Esophagus muscularis mucosa (tissue), 4 donors: ENCODE data around the gene SGK1. TPM values are rescaled to one million over a fixed set of nuclear protein-coding genes. Genes with fewer than 3 reads are reported as not detected.
"Not testable (repeated sequence)": the region's sequence is repeated elsewhere in the genome, so short reads cannot be mapped to it uniquely, and the experiment has no call there.

Experiments used
- DNase-seq: peaks from one replicate; pipeline ENCODE4 v3.0.0-alpha.2; 2017; ENCODE audit errors: extremely low spot score
- H3K27ac ChIP-seq, 4 donors: fragments of 200-600 bp; sonication (generic); replicated peaks in 1 of 4; 1 replicate in 3 of 4; 2 replicates in 1 of 4; pipeline ENCODE4 v1.5.1; 2016 to 2019; ENCODE audit warnings: mild to moderate bottlenecking in 1 of 4
- H3K27me3 ChIP-seq, 4 donors: fragments of 200-600 bp; sonication (generic); one replicate each; pipeline versions ENCODE4 v1.5.1 to v1.6.0; 2016 to 2019
- H3K36me3 ChIP-seq, 4 donors: fragments of 200-600 bp; sonication (generic); one replicate each; pipeline ENCODE4 v1.5.1; 2016 to 2019
- H3K4me1 ChIP-seq, 4 donors: fragments of 200-600 bp; sonication (generic); one replicate each; pipeline ENCODE4 v1.5.1; 2016 to 2019
- H3K4me3 ChIP-seq, 4 donors: fragments of 200-600 bp; sonication (generic); 1 replicate in 2 of 4; 2 replicates in 2 of 4; pipeline ENCODE4 v1.5.1; 2016 to 2019; ENCODE audit warnings: mild to moderate bottlenecking in 4 of 4, moderate library complexity in 1 of 4
- H3K9me3 ChIP-seq, 4 donors: fragments of 200-600 bp; sonication (generic); 1 replicate in 3 of 4; 2 replicates in 1 of 4; pipeline ENCODE4 v1.5.1; 2016 to 2019
- EP300 ChIP-seq: sonication (generic); formaldehyde crosslinking; IDR thresholded peaks from one replicate; pipeline ENCODE4 v1.6.1; 2017; ENCODE audit warnings: antibody characterized with exemption
- POLR2A ChIP-seq: fragments of 450-650 bp; IDR thresholded peaks from one replicate; pipeline ENCODE4 v1.6.1; 2017; ENCODE audit warnings: antibody characterized with exemption, moderate library complexity, mild to moderate bottlenecking, low read depth
- POLR2AphosphoS5 ChIP-seq, 2 donors: sonication (generic); formaldehyde crosslinking; IDR thresholded peaks; one replicate each; pipeline ENCODE4 v1.6.1; 2017; ENCODE audit warnings: antibody characterized with exemption in 2 of 2
- WGBS: methylation state at CpG from one replicate; pipeline ENCODE4 v1.1.5; 2018; 5-methylcytosine and 5-hydroxymethylcytosine counted together
- intact Hi-C: fragments of 100-400 bp; cut with DNase I; formaldehyde crosslinking; loops from one replicate; pipeline ENCODE4 v1.15.1; 2023
- total RNA-seq, 4 donors: library from RNA; depleted of rRNA; stranded (reverse); fragments of >200 nt; gene quantifications; one replicate each; pipeline versions ENCODE4 v1.1.0 to v1.2.1, GENCODE V29; 2016
- TF ChIP-seq, protein P1 (sequence below), 3 experiments: fragments of 200-600 bp in 2 of 3; fragments of 450-650 bp in 1 of 3; sonication (generic) in 2 of 3; IDR thresholded peaks; one replicate each; pipeline ENCODE4 v1.5.1; 2017 to 2019; ENCODE audit warnings: antibody characterized with exemption in 3 of 3, mild to moderate bottlenecking in 2 of 3, moderate library complexity in 1 of 3

The SGK1 gene
- total RNA-seq, 4 donors from 2014 or later, result 30.7 to 52.8 (median 43.9) TPM

- intact Hi-C loops, result no loop called here
Measured at GRCh38 chr6:134183844-134184243, 134.1 kb downstream of the SGK1 start.

DNA sequence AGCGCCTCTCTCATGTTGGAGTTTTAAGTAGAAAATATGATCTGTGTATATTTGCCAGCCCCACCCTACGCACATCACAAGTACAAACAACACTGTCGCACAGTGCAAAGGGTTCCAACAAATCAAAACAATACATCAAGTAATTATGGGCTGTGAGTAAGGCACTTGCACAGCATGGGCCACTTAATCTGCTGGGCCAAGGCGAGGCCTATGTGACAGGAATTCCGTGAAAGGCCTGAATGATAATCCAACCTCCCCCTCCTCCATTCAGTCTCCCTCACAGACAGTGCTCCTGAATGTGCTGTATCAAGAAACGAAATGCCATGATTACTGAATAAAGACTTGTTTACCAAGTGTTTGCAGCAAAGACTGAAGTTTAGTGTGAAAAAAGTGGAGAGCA lies 135.4 kb downstream of the SGK1 start:
- intact Hi-C loops, result no loop called here
- peaks cover 7 to 14% (median 10%) of the 10 kb centered on the region in 4 donors for H3K4me1 ChIP-seq
- H3K27ac ChIP-seq, result no peak overlapping the region
- no peak for TF ChIP-seq POLR2AphosphoS5 (IDR thresholded peaks at IDR 0.05)
- no peak for TF ChIP-seq POLR2A
- no peak for TF ChIP-seq EP300
- TF ChIP-seq, protein P1, sequence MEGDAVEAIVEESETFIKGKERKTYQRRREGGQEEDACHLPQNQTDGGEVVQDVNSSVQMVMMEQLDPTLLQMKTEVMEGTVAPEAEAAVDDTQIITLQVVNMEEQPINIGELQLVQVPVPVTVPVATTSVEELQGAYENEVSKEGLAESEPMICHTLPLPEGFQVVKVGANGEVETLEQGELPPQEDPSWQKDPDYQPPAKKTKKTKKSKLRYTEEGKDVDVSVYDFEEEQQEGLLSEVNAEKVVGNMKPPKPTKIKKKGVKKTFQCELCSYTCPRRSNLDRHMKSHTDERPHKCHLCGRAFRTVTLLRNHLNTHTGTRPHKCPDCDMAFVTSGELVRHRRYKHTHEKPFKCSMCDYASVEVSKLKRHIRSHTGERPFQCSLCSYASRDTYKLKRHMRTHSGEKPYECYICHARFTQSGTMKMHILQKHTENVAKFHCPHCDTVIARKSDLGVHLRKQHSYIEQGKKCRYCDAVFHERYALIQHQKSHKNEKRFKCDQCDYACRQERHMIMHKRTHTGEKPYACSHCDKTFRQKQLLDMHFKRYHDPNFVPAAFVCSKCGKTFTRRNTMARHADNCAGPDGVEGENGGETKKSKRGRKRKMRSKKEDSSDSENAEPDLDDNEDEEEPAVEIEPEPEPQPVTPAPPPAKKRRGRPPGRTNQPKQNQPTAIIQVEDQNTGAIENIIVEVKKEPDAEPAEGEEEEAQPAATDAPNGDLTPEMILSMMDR (IDR thresholded peaks at IDR 0.05), result no peak
- peak; percentile 64 for DNase-seq
- no peak overlapping the region for H3K4me3 ChIP-seq
- H3K27me3 ChIP-seq, result peaks cover 0 to 7% (median 0%) of the 10 kb centered on the region in 4 donors
- no peaks in the 10 kb centered on the region for H3K9me3 ChIP-seq
- no peaks in the 10 kb centered on the region for H3K36me3 ChIP-seq
- 95% methylated on average over 6 of the region's 6 CpGs for WGBS

More at GRCh38 chr6:134183844-134184243, 134.1 kb downstream of the SGK1 start:
- TF ChIP-seq, protein P1 (IDR thresholded peaks at IDR 0.05), result no peak
- TF ChIP-seq POLR2AphosphoS5 (IDR thresholded peaks at IDR 0.05), result no peak
- no peak for TF ChIP-seq POLR2A
- TF ChIP-seq EP300, result no peak
- Histone ChIP-seq H3K4me3 (no peak overlapping the region), H3K9me3 (no peaks in the 10 kb centered on the region), H3K36me3 (no peaks in the 10 kb centered on the region), H3K4me1 (peaks cover 0 to 3% (median under 1%) of the 10 kb centered on the region in 4 donors), H3K27ac (no peak overlapping the region), H3K27me3 (peaks cover 0 to 4% (median 0%) of the 10 kb centered on the region in 4 donors)
- no peak for DNase-seq
- WGBS, result 90% methylated on average over 6 of the region's 7 CpGs

DNA sequence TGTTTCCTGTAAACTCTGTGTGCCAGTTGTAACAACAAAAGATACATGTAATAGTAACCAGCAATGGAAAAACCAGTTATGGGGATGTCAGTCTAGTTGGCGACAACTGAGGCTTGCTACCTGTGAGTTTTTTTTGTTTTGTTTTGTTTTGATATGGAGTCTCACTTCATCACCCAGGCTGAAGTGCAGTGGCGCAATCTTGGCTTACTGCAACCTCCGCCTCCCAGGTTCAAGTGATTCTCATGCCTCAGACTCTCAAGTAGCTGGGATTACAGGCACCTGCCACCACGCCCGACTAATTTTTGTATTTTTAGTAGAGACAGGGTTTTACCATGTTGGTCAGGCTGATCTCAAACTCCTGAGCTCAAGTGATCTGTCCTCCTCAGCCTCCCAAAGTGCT lies 136.2 kb downstream of the SGK1 start:
- DNase-seq, H3K27me3 ChIP-seq, H3K9me3 ChIP-seq, H3K4me3 ChIP-seq, H3K27ac ChIP-seq, H3K36me3 ChIP-seq, intact Hi-C loops: not testable (repeated sequence)
- 99% methylated on average over 5 of the region's 5 CpGs for WGBS
- H3K4me1 ChIP-seq, result peaks cover 10 to 21% (median 16%) of the 10 kb centered on the region in 4 donors

- H3K9me3 ChIP-seq, H3K36me3 ChIP-seq, H3K27me3 ChIP-seq, DNase-seq, intact Hi-C loops, H3K4me3 ChIP-seq, H3K27ac ChIP-seq: not testable (repeated sequence)
- H3K4me1 ChIP-seq, result peaks cover 15 to 26% (median 21%) of the 10 kb centered on the region in 4 donors
- 96% methylated on average over 8 of the region's 8 CpGs for whole genome bisulfite sequencing
Measured at GRCh38 chr6:134181251-134181650, 136.7 kb downstream of the SGK1 start.

DNA sequence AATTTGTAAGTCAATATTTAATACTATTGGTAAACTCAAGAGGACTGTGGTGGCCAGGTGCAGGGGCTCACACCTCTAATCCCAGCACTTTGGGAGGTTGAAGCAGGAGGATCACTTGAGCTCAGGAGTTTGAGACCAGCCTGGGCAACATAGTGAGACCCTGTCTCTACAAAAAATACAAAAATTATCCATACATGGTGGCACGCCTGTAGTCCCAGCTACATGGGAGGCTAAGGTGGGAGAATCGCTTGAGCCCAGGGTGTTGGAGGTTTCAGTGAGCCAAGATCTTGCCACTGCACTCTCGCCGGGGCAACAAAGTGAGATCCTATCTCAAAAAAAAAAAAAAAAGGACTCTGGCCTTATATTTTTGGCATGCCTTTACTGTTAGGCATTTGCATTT lies 137.4 kb downstream of the SGK1 start:
- intact Hi-C loops, result not testable (repeated sequence)
- 97% methylated on average over 4 of the region's 4 CpGs for WGBS

DNA sequence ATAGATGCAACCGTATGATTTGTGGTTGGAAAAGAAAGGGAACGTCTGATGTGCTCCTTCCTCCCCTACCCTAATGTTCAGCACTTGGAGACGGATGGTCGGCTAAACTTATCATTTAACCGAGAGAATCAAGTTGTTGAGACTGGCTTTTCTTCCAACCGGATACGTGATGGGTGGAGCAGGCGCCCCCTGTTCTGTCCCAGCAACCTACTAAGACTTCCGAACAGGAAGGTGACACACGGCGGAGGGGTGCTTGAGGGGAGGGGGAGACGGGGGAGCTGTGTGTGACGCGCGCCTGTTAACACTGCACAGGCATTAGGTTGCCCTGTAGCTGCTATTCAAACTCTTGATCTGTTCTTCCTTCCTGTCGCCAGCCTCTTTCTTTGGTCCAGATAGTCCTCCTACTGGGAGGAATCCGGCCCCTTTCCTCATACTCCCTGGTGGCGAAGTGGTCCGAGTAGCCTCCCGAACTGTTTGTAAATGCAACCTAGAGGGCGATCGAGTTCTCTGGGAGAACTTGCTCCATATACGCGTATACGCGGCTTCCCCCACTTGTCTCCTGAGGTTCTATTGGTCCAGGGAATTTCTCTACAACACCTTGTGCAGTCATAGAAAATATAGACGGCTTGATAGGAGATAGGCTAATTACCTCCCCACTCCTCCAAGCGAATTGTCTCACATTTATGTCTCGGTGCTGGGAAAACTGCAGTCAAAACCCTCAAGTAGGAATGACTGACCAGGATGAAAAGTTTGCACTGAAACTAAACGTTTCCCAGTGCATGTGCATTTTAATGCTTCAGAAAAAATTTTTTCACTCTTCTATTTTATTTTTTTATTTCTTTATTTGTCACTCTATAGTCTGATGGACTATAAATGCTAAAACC lies 139.5 kb downstream of the SGK1 start:
- peaks cover 23 to 43% (median 35%) of the 10 kb centered on the region in 4 donors for H3K4me1 ChIP-seq
- peaks cover 0 to 7% (median 2%) of the 10 kb centered on the region in 4 donors for H3K27me3 ChIP-seq
- DNase-seq, result peak; percentile 92
- intact Hi-C loops, result loop anchor here (5.0 kb wide), 1 partner anchor 824 kb away; no protein-coding TSS in a partner anchor
- TF ChIP-seq EP300, result no peak
- peak; percentile 39 to 51 for TF ChIP-seq POLR2AphosphoS5 (IDR thresholded peaks at IDR 0.05)
- TF ChIP-seq, protein P1 (IDR thresholded peaks at IDR 0.05), result peak; percentile 64 to 80 (median 64)
- no peaks in the 10 kb centered on the region for H3K9me3 ChIP-seq
- H3K27ac ChIP-seq, result peak overlapping the region; percentile 24 to 88 (median 51)
- peak overlapping the region; percentile 35 to 57 (median 40) for H3K4me3 ChIP-seq
- H3K36me3 ChIP-seq, result peaks cover 0 to 12% (median 0%) of the 10 kb centered on the region in 4 donors
- 15% methylated on average over 24 of the region's 30 CpGs for WGBS

More for the DNA sequence above, 137.4 kb downstream of the SGK1 start:
- not testable (repeated sequence) for H3K9me3 ChIP-seq, H3K27ac ChIP-seq, DNase-seq, H3K36me3 ChIP-seq, H3K4me3 ChIP-seq, H3K27me3 ChIP-seq
- peaks cover 22 to 33% (median 27%) of the 10 kb centered on the region in 4 donors for H3K4me1 ChIP-seq
